RWPE2 (cell line): ENCODE measurements around the gene GSTM4.

Source experiments
- ATAC-seq: fragments of 200-7000 bp; cut with Tn5 transposase; 3 replicates; pipeline ENCODE4 v1.9.1; 2021; ENCODE audit warnings: low read depth
- DNase-seq: peaks from one replicate; pipeline ENCODE4 v3.0.0-alpha.2; 2020; ENCODE audit warnings: low spot score
- H3K27ac ChIP-seq: fragments of 450-650 bp; 2 replicates; pipeline ENCODE4 v1.5.1; 2017; ENCODE audit warnings: mild to moderate bottlenecking; ENCODE audit not compliant: poor library complexity, severe bottlenecking
- H3K27me3 ChIP-seq: fragments of 250-450 bp; sonication (Bioruptor Pico); 2 replicates; pipeline ENCODE4 v1.5.1; 2021; ENCODE audit warnings: mild to moderate bottlenecking, moderate library complexity; ENCODE audit not compliant: insufficient read depth, poor library complexity, severe bottlenecking
- H3K36me3 ChIP-seq: fragments of 250-450 bp; sonication (Bioruptor Pico); 2 replicates; pipeline ENCODE4 v1.5.1; 2020; ENCODE audit warnings: low read depth, mild to moderate bottlenecking, moderate library complexity
- H3K4me1 ChIP-seq: fragments of 250-450 bp; sonication (Bioruptor Pico); 2 replicates; pipeline ENCODE4 v1.5.1; 2021; ENCODE audit warnings: mild to moderate bottlenecking, moderate library complexity; ENCODE audit not compliant: insufficient read depth, poor library complexity, severe bottlenecking
- H3K4me3 ChIP-seq: fragments of 250-450 bp; sonication (Bioruptor Pico); 2 replicates; pipeline ENCODE4 v1.5.1; 2021; ENCODE audit warnings: mild to moderate bottlenecking, moderate library complexity; ENCODE audit not compliant: severe bottlenecking
- H3K9me3 ChIP-seq: fragments of 250-450 bp; sonication (Bioruptor Pico); 2 replicates; pipeline ENCODE4 v1.5.1; 2021; ENCODE audit warnings: mild to moderate bottlenecking, moderate library complexity; ENCODE audit not compliant: severe bottlenecking
- CTCF ChIP-seq: fragments of 450-650 bp; IDR thresholded peaks from one replicate; pipeline ENCODE4 v1.5.1; 2017; ENCODE audit warnings: mild to moderate bottlenecking, moderate library complexity; ENCODE audit not compliant: poor library complexity, severe bottlenecking

The GSTM4 gene

GRCh38 chr1:109613361-109614147 lies 42.3 kb upstream of the GSTM4 start:
- Histone ChIP-seq H3K9me3 (no peaks in the 10 kb centered on the region), H3K4me1 (peaks cover 5% of the 10 kb centered on the region), H3K27ac (no peak overlapping the region), H3K4me3 (no peak overlapping the region), H3K27me3 (no peaks in the 10 kb centered on the region), H3K36me3 (no peaks in the 10 kb centered on the region)
- TF ChIP-seq CTCF: no peak
- DNase-seq (no peak), ATAC-seq (no peak)

- Histone ChIP-seq H3K9me3 (no peaks in the 10 kb centered on the region), H3K4me1 (peaks cover 5% of the 10 kb centered on the region), H3K27me3 (no peaks in the 10 kb centered on the region), H3K4me3 (no peak overlapping the region), H3K27ac (no peak overlapping the region), H3K36me3 (no peaks in the 10 kb centered on the region)
- TF ChIP-seq CTCF: no peak
- ATAC-seq (no peak), DNase-seq (no peak)
Measured at GRCh38 chr1:109615879-109616278, 40.0 kb upstream of the GSTM4 start.

- H3K4me3 ChIP-seq: no peak overlapping the region
- H3K27me3 ChIP-seq: no peaks in the 10 kb centered on the region
- no peaks in the 10 kb centered on the region for H3K9me3 ChIP-seq
- DNase-seq: no peak
- no peak for ATAC-seq
- peak overlapping the region; percentile 82 for H3K27ac ChIP-seq
- TF ChIP-seq CTCF: no peak
- peaks cover 5% of the 10 kb centered on the region for H3K4me1 ChIP-seq
- no peaks in the 10 kb centered on the region for H3K36me3 ChIP-seq
Measured at GRCh38 chr1:109616391-109616790, 39.5 kb upstream of the GSTM4 start.

DNA sequence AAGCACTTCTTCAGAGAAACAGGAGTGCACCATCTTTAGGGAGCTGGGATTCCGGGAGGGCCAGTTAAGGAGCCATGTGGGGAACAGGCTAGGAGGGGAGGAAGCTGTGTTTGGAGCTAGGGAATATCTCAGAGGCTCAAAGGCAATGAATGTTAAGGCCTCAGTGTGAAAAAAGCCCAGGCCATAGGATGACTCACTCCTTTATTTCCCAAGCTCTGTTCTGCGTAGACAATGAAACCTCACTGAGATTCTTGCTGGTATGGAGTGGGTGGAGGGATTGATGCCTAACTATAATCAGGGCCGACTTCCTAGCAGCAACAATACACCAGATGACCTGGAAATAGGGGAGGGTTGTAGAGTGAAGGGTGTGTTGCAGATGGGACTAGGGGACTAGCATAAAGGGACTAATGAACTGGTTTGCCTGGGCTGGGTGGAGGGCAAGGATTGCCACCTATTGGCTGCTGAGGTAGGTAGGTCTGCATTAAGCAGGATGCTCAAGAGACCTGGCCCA lies 38.6 kb upstream of the GSTM4 start:
- peak overlapping the region; percentile 82 for H3K27ac ChIP-seq
- DNase-seq: no peak
- H3K4me1 ChIP-seq: peaks cover 5% of the 10 kb centered on the region

More for the DNA sequence above, 38.6 kb upstream of the GSTM4 start:
- peak; percentile 17 for TF ChIP-seq CTCF
- Histone ChIP-seq H3K27me3 (no peaks in the 10 kb centered on the region), H3K36me3 (no peaks in the 10 kb centered on the region), H3K4me3 (no peak overlapping the region), H3K9me3 (no peaks in the 10 kb centered on the region)
- ATAC-seq: peak; percentile 68
